Neuronal stem cell (in vitro differentiated cells): ENCODE measurements around the gene ADCY7.

Source experiments
- DNase-seq: peaks from one replicate; pipeline ENCODE4 v3.0.0-alpha.2; 2013; ENCODE audit warnings: low spot score
- H2AFZ ChIP-seq: one replicate; pipeline ENCODE4 v1.6.1; 2013; ENCODE audit warnings: mild to moderate bottlenecking, low read length, inconsistent platforms
- H2AK5ac ChIP-seq: 2 replicates; pipeline ENCODE4 v1.6.1; 2013; ENCODE audit warnings: low read depth, mild to moderate bottlenecking, inconsistent platforms, low read length, moderate library complexity, mixed read lengths
- H2BK120ac ChIP-seq: 2 replicates; pipeline ENCODE4 v1.6.1; 2013; ENCODE audit warnings: low read depth, mild to moderate bottlenecking, inconsistent platforms, low read length, moderate library complexity, mixed read lengths
- H2BK12ac ChIP-seq: one replicate; pipeline ENCODE4 v1.6.1; 2013; ENCODE audit warnings: low read length, inconsistent platforms
- H2BK15ac ChIP-seq: 2 replicates; pipeline ENCODE4 v1.6.1; 2013; ENCODE audit warnings: mild to moderate bottlenecking, low read length, inconsistent platforms, mixed read lengths
- H2BK5ac ChIP-seq: one replicate; pipeline ENCODE4 v1.6.1; 2013; ENCODE audit warnings: inconsistent platforms, mild to moderate bottlenecking, low read length, moderate library complexity
- H3K14ac ChIP-seq: one replicate; pipeline ENCODE4 v1.6.1; 2013; ENCODE audit warnings: low read length, inconsistent platforms
- H3K18ac ChIP-seq: 2 replicates; pipeline ENCODE4 v1.6.1; 2013; ENCODE audit warnings: low read length, inconsistent platforms
- H3K23ac ChIP-seq: 2 replicates; pipeline ENCODE4 v1.6.1; 2013; ENCODE audit warnings: low read depth, mild to moderate bottlenecking, mixed read lengths, low read length, inconsistent platforms; ENCODE audit not compliant: poor library complexity
- H3K27ac ChIP-seq: replicated peaks from 3 replicates; pipeline ENCODE4 v1.5.1; 2013; ENCODE audit warnings: low read length, inconsistent platforms
- H3K27me3 ChIP-seq, 3 experiments: 2 replicates each; pipeline ENCODE4 v1.6.1; 2013; ENCODE audit warnings: low read length in 3 of 3, mild to moderate bottlenecking in 2 of 3, inconsistent platforms in 1 of 3, low read depth in 1 of 3, mixed read lengths in 1 of 3, moderate library complexity in 1 of 3; ENCODE audit not compliant: control insufficient read depth in 3 of 3, insufficient read depth in 3 of 3
- H3K36me3 ChIP-seq, 2 donors: replicated peaks in 1 of 2; 2 replicates each; pipeline ENCODE4 v1.6.1; 2013; ENCODE audit warnings: low read length in 2 of 2; ENCODE audit not compliant: control insufficient read depth in 2 of 2, insufficient read depth in 2 of 2
- H3K4ac ChIP-seq: 2 replicates; pipeline ENCODE4 v1.6.1; 2013; ENCODE audit warnings: inconsistent platforms, mild to moderate bottlenecking, low read length, moderate library complexity
- H3K4me1 ChIP-seq, 2 donors: 1 replicate in 1 of 2; 2 replicates in 1 of 2; pipeline ENCODE4 v1.6.1; 2013; ENCODE audit warnings: low read length in 2 of 2, low read depth in 1 of 2; ENCODE audit not compliant: control insufficient read depth in 2 of 2, insufficient read depth in 1 of 2
- H3K4me2 ChIP-seq: one replicate; pipeline ENCODE4 v1.6.1; 2013; ENCODE audit warnings: mild to moderate bottlenecking, low read length, inconsistent platforms; ENCODE audit not compliant: insufficient read depth, poor library complexity, severe bottlenecking
- H3K4me3 ChIP-seq, 2 donors: 2 replicates each; pipeline ENCODE4 v1.5.1; 2013; ENCODE audit warnings: low read length in 2 of 2, mild to moderate bottlenecking in 2 of 2, inconsistent platforms in 1 of 2, moderate library complexity in 1 of 2
- H3K79me1 ChIP-seq: one replicate; pipeline ENCODE4 v1.6.1; 2013; ENCODE audit warnings: low read depth, mild to moderate bottlenecking, inconsistent platforms, low read length, moderate library complexity
- H3K9ac ChIP-seq: one replicate; pipeline ENCODE4 v1.6.1; 2013; ENCODE audit warnings: mild to moderate bottlenecking, low read depth, low read length, inconsistent platforms; ENCODE audit not compliant: poor library complexity
- H3K9me3 ChIP-seq, 2 donors: replicated peaks in 1 of 2; 2 replicates each; pipeline versions ENCODE3 to v1.6.1; 2013; ENCODE audit warnings: low read length in 2 of 2, mild to moderate bottlenecking in 2 of 2, inconsistent platforms in 1 of 2, low read depth in 1 of 2, mixed read lengths in 1 of 2, moderate library complexity in 1 of 2; ENCODE audit not compliant: control insufficient read depth in 2 of 2, insufficient read depth in 1 of 2
- H4K8ac ChIP-seq: one replicate; pipeline ENCODE4 v1.6.1; 2013; ENCODE audit warnings: low read depth, mild to moderate bottlenecking, inconsistent platforms, low read length, moderate library complexity
- H4K91ac ChIP-seq: one replicate; pipeline ENCODE4 v1.6.1; 2013; ENCODE audit warnings: low read length, low read depth, mild to moderate bottlenecking, inconsistent platforms; ENCODE audit not compliant: poor library complexity
- WGBS, 2 donors: extraction: QIAGEN DNeasy Blood & Tissue Kit; methylation state at CpG; one replicate each; pipeline ENCODE4 v1.1.7; 2013; ENCODE audit warnings: missing lambda C conversion rate in 2 of 2, mixed read lengths in 1 of 2; ENCODE audit not compliant: insufficient read length in 2 of 2, insufficient replicate concordance in 1 of 2; ENCODE audit errors: extremely low coverage in 2 of 2; 5-methylcytosine and 5-hydroxymethylcytosine counted together

Gene ADCY7

DNA sequence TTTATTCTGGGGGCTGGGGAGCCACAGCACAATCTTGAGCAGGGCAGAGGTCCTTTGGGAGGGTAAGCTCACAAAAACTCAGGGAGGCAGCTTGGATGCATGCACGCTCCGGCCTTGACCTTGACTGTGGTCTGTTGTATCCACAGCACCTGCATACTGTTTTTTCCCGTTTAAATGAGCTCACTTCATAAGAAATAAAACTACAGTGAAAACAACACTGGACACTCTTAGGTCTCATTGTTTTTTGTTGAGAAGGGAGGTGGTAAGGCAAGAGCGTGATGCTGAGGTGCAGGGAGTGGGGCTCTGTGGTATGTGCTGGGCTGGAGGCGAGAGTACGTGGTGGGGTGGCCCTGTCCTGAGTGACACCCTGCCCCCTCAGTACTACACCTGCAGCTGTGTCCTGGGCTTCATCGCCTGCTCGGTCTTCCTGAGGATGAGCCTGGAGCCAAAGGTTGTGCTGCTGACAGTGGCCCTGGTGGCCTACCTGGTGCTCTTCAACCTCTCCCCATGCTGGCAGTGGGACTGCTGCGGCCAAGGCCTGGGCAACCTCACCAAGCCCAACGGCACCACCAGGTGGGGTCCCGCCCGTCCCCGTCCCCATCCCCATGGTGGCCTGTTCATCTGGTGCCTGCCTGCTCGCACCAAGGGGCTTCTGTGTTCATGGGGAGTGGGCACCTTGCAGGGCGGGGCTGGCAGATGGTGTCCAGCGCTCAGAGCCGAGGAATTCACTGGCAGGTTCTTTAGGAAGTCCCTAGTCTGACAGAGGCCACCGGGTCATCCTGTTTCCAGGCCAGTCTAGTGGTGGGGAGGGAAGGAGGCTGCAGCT is 44.2 kb downstream of the ADCY7 start:
- Histone ChIP-seq H3K4me2 (peak overlapping the region; percentile 14), H3K9ac (no peak overlapping the region), H3K36me3 (peaks cover 16 to 36% of the 10 kb centered on the region in 2 donors), H2BK5ac (peak overlapping the region; percentile 27), H2BK15ac (no peak overlapping the region), H2BK120ac (no peak overlapping the region), H3K18ac (peak overlapping the region; percentile 44), H3K4me3 (no peak overlapping the region), H3K27me3 (no peaks in the 10 kb centered on the region), H3K4ac (no peak overlapping the region), H3K27ac (no peak overlapping the region), H3K79me1 (no peaks in the 10 kb centered on the region), H3K23ac (peak overlapping the region; percentile 56), H4K91ac (no peak overlapping the region), H4K8ac (no peak overlapping the region), H3K4me1 (peaks cover 4 to 5% of the 10 kb centered on the region in 2 donors), H2AK5ac (peak overlapping the region; percentile 14), H3K9me3 (no peaks in the 10 kb centered on the region), H2AFZ (no peak overlapping the region), H2BK12ac (no peak overlapping the region), H3K14ac (no peak overlapping the region)
- WGBS, 2 donors = no CpG with 5 or more reads among the region's 18 CpGs
- no peak for DNase-seq

DNA sequence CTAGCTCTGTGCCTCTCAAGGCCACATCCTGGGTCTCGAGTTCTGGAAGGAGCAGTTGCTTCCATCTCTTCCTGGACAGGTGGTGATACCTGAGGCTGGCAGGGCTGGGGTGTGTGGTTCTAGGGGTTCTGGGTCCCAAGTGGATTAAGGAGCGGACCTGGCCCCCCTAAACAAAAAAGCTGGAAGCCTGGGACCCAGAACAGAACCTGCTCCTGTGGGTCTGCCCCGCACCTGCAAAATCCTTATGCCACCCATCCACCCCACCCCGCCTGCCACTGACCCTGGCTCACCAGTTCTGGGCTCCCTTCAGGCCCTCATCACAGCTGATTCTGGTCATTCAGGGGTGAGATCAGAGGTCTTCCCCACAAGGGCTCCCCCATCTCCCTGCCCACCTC is 44.8 kb downstream of the ADCY7 start:
- H3K4me1 ChIP-seq = peaks cover 4 to 5% of the 10 kb centered on the region in 2 donors
- H3K4me2 ChIP-seq = no peak overlapping the region
- DNase-seq = no peak
- no peak overlapping the region for H2BK12ac ChIP-seq
- no peaks in the 10 kb centered on the region for H3K27me3 ChIP-seq
- H2AFZ ChIP-seq = no peak overlapping the region
- no peak overlapping the region for H3K9ac ChIP-seq
- no peak overlapping the region for H3K14ac ChIP-seq
- H3K79me1 ChIP-seq = no peaks in the 10 kb centered on the region
- H3K27ac ChIP-seq = no peak overlapping the region
- peak overlapping the region; percentile 44 for H3K18ac ChIP-seq
- no peak overlapping the region for H2AK5ac ChIP-seq
- no peak overlapping the region for H3K4ac ChIP-seq
- no peak overlapping the region for H2BK120ac ChIP-seq
- H4K91ac ChIP-seq = no peak overlapping the region
- H2BK5ac ChIP-seq = peak overlapping the region; percentile 27
- H3K9me3 ChIP-seq = no peaks in the 10 kb centered on the region
- H3K36me3 ChIP-seq = peaks cover 19 to 42% of the 10 kb centered on the region in 2 donors
- no CpG with 5 or more reads among the region's 4 CpGs for WGBS, 2 donors
- no peak overlapping the region for H3K4me3 ChIP-seq
- no peak overlapping the region for H3K23ac ChIP-seq
- no peak overlapping the region for H2BK15ac ChIP-seq
- no peak overlapping the region for H4K8ac ChIP-seq

DNA sequence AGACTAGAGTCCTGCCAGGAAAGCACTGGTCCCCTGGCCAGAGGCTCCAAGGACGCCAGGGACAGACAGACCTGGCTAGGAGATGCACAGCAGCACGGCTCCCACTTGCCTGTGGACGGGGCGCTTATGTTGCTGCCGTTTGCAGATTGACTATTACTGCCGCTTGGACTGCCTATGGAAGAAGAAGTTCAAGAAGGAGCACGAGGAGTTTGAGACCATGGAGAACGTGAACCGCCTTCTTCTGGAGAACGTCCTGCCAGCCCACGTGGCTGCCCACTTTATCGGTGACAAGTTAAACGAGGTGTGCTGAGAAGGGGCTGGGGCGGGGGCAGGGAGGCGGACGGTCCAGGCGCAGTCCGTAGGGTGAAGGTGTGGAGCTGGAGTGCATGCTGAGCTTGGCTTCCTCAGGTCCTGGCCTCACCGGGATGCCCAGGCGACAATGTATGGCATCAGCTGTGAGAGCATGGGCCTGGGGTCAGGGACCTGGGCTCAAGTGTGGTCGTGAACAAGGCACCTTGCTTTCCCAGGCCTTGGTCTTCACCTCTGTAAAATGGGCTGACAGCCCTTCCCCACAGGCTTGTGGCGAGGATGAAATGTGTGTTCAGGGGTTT is 45.6 kb downstream of the ADCY7 start:
- Histone ChIP-seq H2AFZ (no peak overlapping the region), H2BK15ac (no peak overlapping the region), H4K8ac (peak overlapping the region; percentile 53), H2AK5ac (peak overlapping the region; percentile 52), H4K91ac (peak overlapping the region; percentile 41), H3K4me1 (peaks cover 4 to 5% of the 10 kb centered on the region in 2 donors), H3K18ac (no peak overlapping the region), H3K36me3 (peaks cover 26 to 51% of the 10 kb centered on the region in 2 donors), H3K4ac (no peak overlapping the region), H3K4me2 (no peak overlapping the region), H3K27ac (no peak overlapping the region), H3K14ac (no peak overlapping the region), H3K79me1 (no peaks in the 10 kb centered on the region), H3K9me3 (no peaks in the 10 kb centered on the region), H3K4me3 (no peak overlapping the region), H3K27me3 (no peaks in the 10 kb centered on the region), H3K9ac (no peak overlapping the region), H3K23ac (peak overlapping the region; percentile 28), H2BK12ac (no peak overlapping the region), H2BK5ac (no peak overlapping the region), H2BK120ac (no peak overlapping the region)
- DNase-seq = no peak
- WGBS, 2 donors = no CpG with 5 or more reads among the region's 22 CpGs
